B cell (primary cell): ENCODE results near the gene WDR6.

ENCODE experiments used
- CTCF ChIP-seq: fragments of 200-600 bp; IDR thresholded peaks from one replicate; pipeline ENCODE4 v1.8.0; 2022; ENCODE audit warnings: antibody characterized with exemption, mild to moderate bottlenecking
- EZH2 ChIP-seq: IDR thresholded peaks from 2 replicates; pipeline ENCODE4 v1.6.1; 2012; ENCODE audit warnings: borderline replicate concordance, low read depth, mild to moderate bottlenecking, moderate library complexity, low read length; ENCODE audit not compliant: insufficient read depth, poor library complexity, severe bottlenecking

DNA sequence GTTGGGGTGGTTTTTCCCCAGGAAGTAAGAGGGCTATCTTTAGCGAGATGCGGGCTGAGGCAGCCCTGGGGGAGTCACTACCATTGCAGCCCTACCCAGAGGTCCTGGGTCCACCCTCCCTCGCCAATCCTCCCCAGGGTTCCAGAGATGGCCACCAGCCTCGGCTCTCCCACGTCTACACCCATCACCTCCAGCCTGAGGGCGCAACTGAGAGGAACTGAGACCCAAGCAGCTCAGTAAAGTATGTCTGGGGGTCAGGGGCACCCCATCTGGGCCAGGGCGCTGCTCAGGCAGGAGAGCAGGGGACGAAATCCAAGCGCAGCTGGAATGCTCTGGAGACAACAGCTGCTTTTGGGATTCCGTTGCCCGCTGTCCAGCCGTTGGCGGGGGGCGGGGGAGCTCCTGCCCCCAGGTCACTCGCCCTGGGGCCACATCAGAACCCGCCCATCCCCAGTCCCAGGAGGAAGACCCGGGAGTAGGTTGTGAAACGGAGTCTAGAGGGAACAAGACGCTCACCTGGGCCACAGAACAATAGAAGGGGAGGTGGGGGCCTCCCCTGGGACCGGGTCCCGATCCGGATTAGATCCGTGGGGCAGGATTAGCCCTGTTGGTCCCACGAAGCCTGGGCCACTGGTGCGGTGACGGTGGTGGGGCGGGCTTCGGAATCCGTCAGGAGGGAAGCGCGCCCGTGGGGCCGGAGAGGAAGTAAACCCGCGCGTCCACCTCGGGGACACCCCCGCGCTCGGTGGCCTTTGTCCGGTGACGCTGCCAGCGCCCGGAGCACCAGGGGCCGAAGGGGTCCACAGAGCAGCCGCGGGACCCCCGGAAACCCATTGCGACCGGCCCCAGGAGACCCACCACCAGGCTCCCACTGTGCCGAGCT lies 13.4 kb downstream of the WDR6 start:
- TF ChIP-seq CTCF (no peak), EZH2 (no peak)
